ENCODE measurements around the gene CARD10. TPM values are rescaled to one million over a fixed set of nuclear protein-coding genes. Genes with fewer than 3 reads are reported as not detected.

CARD10 gene
- polyA plus RNA-seq, 1 of the 3 experiments (the other 2 are of a cell fraction), result 14.5 TPM

DNA sequence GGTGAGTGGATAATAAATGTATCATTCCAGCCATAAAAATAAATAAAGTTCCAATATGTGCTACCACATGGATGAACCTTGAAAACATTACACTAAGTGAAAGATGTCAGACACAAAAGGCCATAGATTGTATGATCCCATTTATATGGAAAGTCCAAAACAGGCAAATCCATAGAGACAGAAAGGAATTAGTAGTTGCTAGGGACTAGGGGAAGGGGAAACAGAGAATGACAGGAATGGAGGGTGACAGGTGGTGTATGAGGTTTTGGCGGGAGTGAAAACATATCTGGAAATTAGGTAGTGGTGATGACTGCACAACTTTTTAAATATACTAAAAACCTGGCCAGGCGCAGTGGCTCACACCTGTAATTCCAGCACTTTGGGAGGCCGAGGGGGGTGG lies 15.2 kb upstream of the CARD10 start:
- 99% methylated on average over 3 of the region's 3 CpGs for WGBS (ENCODE audit: low lambda C conversion rate)
- no peak for DNase-seq
- H3F3A ChIP-seq (replicated peaks; ENCODE audit: insufficient read depth), result no peaks in the 10 kb centered on the region
- TF ChIP-seq, protein P1, sequence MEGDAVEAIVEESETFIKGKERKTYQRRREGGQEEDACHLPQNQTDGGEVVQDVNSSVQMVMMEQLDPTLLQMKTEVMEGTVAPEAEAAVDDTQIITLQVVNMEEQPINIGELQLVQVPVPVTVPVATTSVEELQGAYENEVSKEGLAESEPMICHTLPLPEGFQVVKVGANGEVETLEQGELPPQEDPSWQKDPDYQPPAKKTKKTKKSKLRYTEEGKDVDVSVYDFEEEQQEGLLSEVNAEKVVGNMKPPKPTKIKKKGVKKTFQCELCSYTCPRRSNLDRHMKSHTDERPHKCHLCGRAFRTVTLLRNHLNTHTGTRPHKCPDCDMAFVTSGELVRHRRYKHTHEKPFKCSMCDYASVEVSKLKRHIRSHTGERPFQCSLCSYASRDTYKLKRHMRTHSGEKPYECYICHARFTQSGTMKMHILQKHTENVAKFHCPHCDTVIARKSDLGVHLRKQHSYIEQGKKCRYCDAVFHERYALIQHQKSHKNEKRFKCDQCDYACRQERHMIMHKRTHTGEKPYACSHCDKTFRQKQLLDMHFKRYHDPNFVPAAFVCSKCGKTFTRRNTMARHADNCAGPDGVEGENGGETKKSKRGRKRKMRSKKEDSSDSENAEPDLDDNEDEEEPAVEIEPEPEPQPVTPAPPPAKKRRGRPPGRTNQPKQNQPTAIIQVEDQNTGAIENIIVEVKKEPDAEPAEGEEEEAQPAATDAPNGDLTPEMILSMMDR (IDR thresholded peaks at IDR 0.05), result no peak
- no peak for TF ChIP-seq TCF12 (IDR thresholded peaks at IDR 0.05)
- TF ChIP-seq ELF1 (IDR thresholded peaks at IDR 0.05), result no peak
- TF ChIP-seq GABPA (IDR thresholded peaks at IDR 0.05; ENCODE audit: low read depth), result no peak
- H3K36me3 ChIP-seq (replicated peaks in 1 of 2; ENCODE audit: control insufficient read depth in 1 of 2, insufficient read depth in 2 of 2, low read length in 1 of 2), result no peaks in the 10 kb centered on the region
- no peak overlapping the region for H3K4me3 ChIP-seq (ENCODE audit: low read depth in 2 of 2, low read length in 1 of 2)
- CTCF ChIA-PET, result interaction anchor here (0.9 to 2.2 kb wide), 3 partner anchors 27 to 58 kb away, joined by 3 to 12 read pairs (median 3); no protein-coding TSS in a partner anchor
- H3K79me2 ChIP-seq (ENCODE audit: insufficient read depth), result no peaks in the 10 kb centered on the region
- H3K4me2 ChIP-seq, result no peak overlapping the region
- H3K9me2 ChIP-seq, result no peaks in the 10 kb centered on the region
- no peak overlapping the region for H2AFZ ChIP-seq (ENCODE audit: low read depth)
- H3K27ac ChIP-seq (ENCODE audit: low read depth in 2 of 2, low read length in 1 of 2), result no peak overlapping the region
- no peaks in the 10 kb centered on the region for H4K20me1 ChIP-seq (ENCODE audit: insufficient read depth)
- H3K9ac ChIP-seq, result no peak overlapping the region
- POLR2A ChIA-PET, result no interaction called here
- no peaks in the 10 kb centered on the region for H3K9me3 ChIP-seq
- peaks cover 0 to 8% of the 10 kb centered on the region in 2 experiments; a peak in 2 of 4 replicates for H3K4me1 ChIP-seq (ENCODE audit: control insufficient read depth in 1 of 2, insufficient read depth in 2 of 2, low read depth in 1 of 2, low read length in 1 of 2)
- no peaks in the 10 kb centered on the region for H3K27me3 ChIP-seq (ENCODE audit: insufficient read depth)

DNA sequence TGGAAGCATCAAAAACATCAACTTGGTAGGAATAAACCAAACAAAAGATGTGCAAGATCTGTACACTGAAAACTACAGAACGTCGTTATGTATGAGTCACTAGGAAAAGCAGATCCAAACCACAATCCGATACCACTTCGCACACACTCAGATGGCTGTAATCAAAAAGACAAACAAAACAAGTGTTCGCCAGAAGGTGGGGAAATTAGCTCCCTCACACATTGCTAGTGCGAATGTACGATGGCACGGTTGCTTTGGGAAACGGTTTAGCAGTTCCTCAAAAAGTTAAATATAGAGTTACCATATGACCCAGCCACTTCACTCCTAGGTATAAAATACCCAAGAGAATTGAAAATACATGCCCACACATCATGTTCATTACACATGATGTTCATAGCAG lies 14.8 kb upstream of the CARD10 start:
- CTCF ChIA-PET, result interaction anchor here (0.9 to 2.2 kb wide), 4 partner anchors 28 to 59 kb away, joined by 3 to 12 read pairs (median 4); no protein-coding TSS in a partner anchor
- POLR2A ChIA-PET, result no interaction called here
- Histone ChIP-seq H3K9me2 (no peaks in the 10 kb centered on the region), H3K9ac (no peak overlapping the region), H3K79me2 (ENCODE audit: insufficient read depth) (no peaks in the 10 kb centered on the region), H3K4me2 (peak overlapping the region; percentile 2; the same call in 1 of the 2 replicates), H2AFZ (ENCODE audit: low read depth) (no peak overlapping the region), H3K4me1 (ENCODE audit: control insufficient read depth in 1 of 2, insufficient read depth in 2 of 2, low read depth in 1 of 2, low read length in 1 of 2) (peaks cover 0 to 6% of the 10 kb centered on the region in 2 experiments; a peak in 2 of 4 replicates), H3K36me3 (replicated peaks in 1 of 2; ENCODE audit: control insufficient read depth in 1 of 2, insufficient read depth in 2 of 2, low read length in 1 of 2) (no peaks in the 10 kb centered on the region), H3F3A (replicated peaks; ENCODE audit: insufficient read depth) (no peaks in the 10 kb centered on the region), H3K9me3 (no peaks in the 10 kb centered on the region), H4K20me1 (ENCODE audit: insufficient read depth) (no peaks in the 10 kb centered on the region), H3K27me3 (ENCODE audit: insufficient read depth) (no peaks in the 10 kb centered on the region), H3K27ac (ENCODE audit: low read depth in 2 of 2, low read length in 1 of 2) (peak overlapping the region in 1 of 2 experiments; percentile 13; a peak in 1 of 4 replicates), H3K4me3 (ENCODE audit: low read depth in 2 of 2, low read length in 1 of 2) (no peak overlapping the region)
- 47% methylated on average over 9 of the region's 9 CpGs for WGBS (ENCODE audit: low lambda C conversion rate)
- no peak for DNase-seq
- peak; percentile 69 for TF ChIP-seq TCF12 (IDR thresholded peaks at IDR 0.05)
- no peak for TF ChIP-seq ELF1 (IDR thresholded peaks at IDR 0.05)
- TF ChIP-seq FOSL2 (IDR thresholded peaks at IDR 0.05; ENCODE audit: borderline replicate concordance, low read depth), result peak; percentile 74; the same call in 1 of the 2 replicates
- TF ChIP-seq CHD2 (IDR thresholded peaks at IDR 0.05; ENCODE audit: low read length, partially characterized antibody), result no peak
- TF ChIP-seq RAD21 (IDR thresholded peaks at IDR 0.05; ENCODE audit: low read length), result no peak
- TF ChIP-seq NFIC (IDR thresholded peaks at IDR 0.05; ENCODE audit: borderline replicate concordance), result peak; percentile 62; the same call in 1 of the 2 replicates
- TF ChIP-seq SIN3A (IDR thresholded peaks at IDR 0.05; ENCODE audit: borderline replicate concordance, low read depth, low read length), result no peak
- TF ChIP-seq JUND (IDR thresholded peaks at IDR 0.05), result no peak; the same call in 1 of the 2 replicates
- TF ChIP-seq GABPA (IDR thresholded peaks at IDR 0.05; ENCODE audit: low read depth), result no peak
- no peak for TF ChIP-seq TAF1 (IDR thresholded peaks at IDR 0.05; ENCODE audit: borderline replicate concordance, low read depth, low read length)
- TF ChIP-seq, protein P2, sequence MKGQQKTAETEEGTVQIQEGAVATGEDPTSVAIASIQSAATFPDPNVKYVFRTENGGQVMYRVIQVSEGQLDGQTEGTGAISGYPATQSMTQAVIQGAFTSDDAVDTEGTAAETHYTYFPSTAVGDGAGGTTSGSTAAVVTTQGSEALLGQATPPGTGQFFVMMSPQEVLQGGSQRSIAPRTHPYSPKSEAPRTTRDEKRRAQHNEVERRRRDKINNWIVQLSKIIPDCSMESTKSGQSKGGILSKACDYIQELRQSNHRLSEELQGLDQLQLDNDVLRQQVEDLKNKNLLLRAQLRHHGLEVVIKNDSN (IDR thresholded peaks at IDR 0.05; ENCODE audit: borderline replicate concordance, low read depth), result no peak
- no peak for TF ChIP-seq EZH2phosphoT487 (IDR thresholded peaks at IDR 0.05; ENCODE audit: borderline replicate concordance, low read depth)

Measured in SK-N-SH (cell line).